Measurements from ENCODE around the gene RYR3. TPM values are rescaled to one million over a fixed set of nuclear protein-coding genes. Genes with fewer than 3 reads are reported as not detected.

The RYR3 gene
- total and polyA plus RNA-seq, 10 of the 15 experiments (the other 5 are each of a cell fraction or from before 2014, with no cell fraction given): under 0.01 to 0.44 (median 0.16) TPM; not detected in 5

DNA sequence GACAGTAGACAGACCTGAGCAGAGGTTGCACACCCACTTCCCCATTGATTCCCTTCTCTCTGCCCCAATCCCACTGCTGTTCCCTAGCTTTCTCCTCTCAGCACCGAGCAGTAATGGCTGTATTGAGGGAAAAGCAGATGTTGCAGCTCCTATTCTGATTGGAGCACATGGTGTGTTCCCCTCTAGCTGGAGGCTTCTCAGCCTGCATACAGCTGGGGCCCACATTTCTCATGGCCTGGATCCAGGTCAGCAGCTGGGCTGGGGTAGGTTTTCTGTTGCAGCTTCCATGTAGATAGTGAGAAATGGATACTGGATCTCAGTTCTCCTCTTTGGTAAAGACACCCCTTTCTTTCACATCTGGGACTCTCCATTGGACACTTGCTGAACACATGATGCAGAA is 50.1 kb downstream of the RYR3 start (continued):
- TF ChIP-seq NRF1 (conservative IDR thresholded peaks at IDR 0.05; ENCODE audit: low read depth, low read length) (no peak), SIX5 (IDR thresholded peaks at IDR 0.05; ENCODE audit: low read depth, low read length, severe bottlenecking) (no peak), SREBF2 (IDR thresholded peaks at IDR 0.05; ENCODE audit: low read length) (no peak)
- TF ChIP-seq, protein P1, sequence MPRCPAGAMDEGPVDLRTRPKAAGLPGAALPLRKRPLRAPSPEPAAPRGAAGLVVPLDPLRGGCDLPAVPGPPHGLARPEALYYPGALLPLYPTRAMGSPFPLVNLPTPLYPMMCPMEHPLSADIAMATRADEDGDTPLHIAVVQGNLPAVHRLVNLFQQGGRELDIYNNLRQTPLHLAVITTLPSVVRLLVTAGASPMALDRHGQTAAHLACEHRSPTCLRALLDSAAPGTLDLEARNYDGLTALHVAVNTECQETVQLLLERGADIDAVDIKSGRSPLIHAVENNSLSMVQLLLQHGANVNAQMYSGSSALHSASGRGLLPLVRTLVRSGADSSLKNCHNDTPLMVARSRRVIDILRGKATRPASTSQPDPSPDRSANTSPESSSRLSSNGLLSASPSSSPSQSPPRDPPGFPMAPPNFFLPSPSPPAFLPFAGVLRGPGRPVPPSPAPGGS (IDR thresholded peaks at IDR 0.05; ENCODE audit: borderline replicate concordance, insufficient read depth, low read depth, low read length, poor library complexity, severe bottlenecking): no peak
- TF ChIP-seq, protein P2, sequence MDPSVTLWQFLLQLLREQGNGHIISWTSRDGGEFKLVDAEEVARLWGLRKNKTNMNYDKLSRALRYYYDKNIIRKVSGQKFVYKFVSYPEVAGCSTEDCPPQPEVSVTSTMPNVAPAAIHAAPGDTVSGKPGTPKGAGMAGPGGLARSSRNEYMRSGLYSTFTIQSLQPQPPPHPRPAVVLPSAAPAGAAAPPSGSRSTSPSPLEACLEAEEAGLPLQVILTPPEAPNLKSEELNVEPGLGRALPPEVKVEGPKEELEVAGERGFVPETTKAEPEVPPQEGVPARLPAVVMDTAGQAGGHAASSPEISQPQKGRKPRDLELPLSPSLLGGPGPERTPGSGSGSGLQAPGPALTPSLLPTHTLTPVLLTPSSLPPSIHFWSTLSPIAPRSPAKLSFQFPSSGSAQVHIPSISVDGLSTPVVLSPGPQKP (IDR thresholded peaks at IDR 0.05; ENCODE audit: low read depth, low read length): no peak

DNA sequence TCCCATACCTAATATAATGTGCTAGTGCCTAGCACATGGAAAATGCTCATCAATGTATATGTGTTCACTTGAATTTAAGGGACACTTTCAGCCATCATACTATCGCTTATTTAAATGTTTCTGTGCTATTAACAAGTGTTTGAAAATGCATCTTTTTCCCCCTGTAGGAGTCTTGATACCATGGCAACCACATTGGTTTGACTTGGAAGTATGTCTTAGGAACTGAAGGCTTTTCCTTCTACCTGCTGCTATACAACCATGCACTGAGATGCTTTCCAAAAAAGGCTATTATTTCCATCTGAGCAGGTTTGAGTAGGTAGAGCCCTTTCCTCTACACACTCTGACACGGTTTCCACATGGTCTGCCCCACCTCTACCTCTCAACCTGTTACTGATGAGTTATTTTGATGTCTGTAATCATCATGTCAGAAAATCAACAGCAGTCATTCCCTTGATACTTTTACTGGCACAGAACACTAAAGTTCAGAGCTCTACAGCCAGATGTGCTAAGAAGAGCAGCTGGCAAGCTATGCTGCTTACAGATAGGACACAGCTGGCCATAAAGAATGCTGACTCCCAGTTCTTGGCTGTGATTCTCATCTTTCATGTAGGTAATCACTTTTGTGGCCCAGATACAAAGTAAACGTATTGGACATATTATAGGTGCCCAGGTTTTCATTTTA is 59.3 kb downstream of the RYR3 start:
- Histone ChIP-seq H3K4me3 (no peak overlapping the region), H4K20me1 (ENCODE audit: control insufficient read depth, insufficient read depth) (no peaks in the 10 kb centered on the region), H3K79me2 (ENCODE audit: control insufficient read depth, insufficient read depth, low read length) (no peaks in the 10 kb centered on the region), H3K9me3 (replicated peaks; ENCODE audit: control insufficient read depth, insufficient read depth, low read length) (no peaks in the 10 kb centered on the region), H3K9ac (ENCODE audit: control insufficient read depth, insufficient read depth, low read length) (no peak overlapping the region), H3K27ac (ENCODE audit: control insufficient read depth, insufficient read depth) (no peak overlapping the region), H3K36me3 (ENCODE audit: control insufficient read depth in 2 of 2, insufficient read depth in 2 of 2, low read length in 1 of 2) (no peaks in the 10 kb centered on the region), H3K4me2 (ENCODE audit: control insufficient read depth, insufficient read depth) (no peak overlapping the region), H3K4me1 (ENCODE audit: control insufficient read depth, insufficient read depth, low read length) (no peaks in the 10 kb centered on the region), H2AFZ (ENCODE audit: control insufficient read depth, low read depth, low read length) (no peak overlapping the region), H3K27me3 (replicated peaks in 1 of 2; ENCODE audit: control insufficient read depth in 2 of 2, insufficient read depth in 2 of 2, low read length in 1 of 2) (no peaks in the 10 kb centered on the region)
- ATAC-seq: no peak
- BruUV-seq (replicated peaks): no TSS peak
- POLR2A ChIA-PET: no interaction called here
- RAD21 ChIA-PET (ENCODE audit: unreplicated experiment): no interaction called here
- no peak for DNase-seq (ENCODE audit: low read depth, low spot score)
- CTCF ChIA-PET: no interaction called here
- FAIRE-seq: no peak
- in situ Hi-C loops (cut with MboI) (no loop called here), intact Hi-C loops (cut with micrococcal nuclease; ENCODE audit: unreplicated experiment) (no loop called here)
- SMC1A ChIA-PET (ENCODE audit: uncharacterized antibody, unreplicated experiment): interaction anchor here (1.0 to 1.3 kb wide), 2 partner anchors 56 to 62 kb away, joined by 3 to 4 read pairs; no protein-coding TSS in a partner anchor
- WGBS (ENCODE audit: insufficient coverage, insufficient replicate concordance, low lambda C conversion rate, missing lambda C conversion rate): 7% methylated on average over 3 of the region's 3 CpGs
- TF ChIP-seq YBX1 (IDR thresholded peaks at IDR 0.05) (no peak), TARDBP (IDR thresholded peaks at IDR 0.05; ENCODE audit: borderline replicate concordance) (no peak), FOS (IDR thresholded peaks at IDR 0.05; ENCODE audit: borderline replicate concordance, extremely low read depth, insufficient read length) (no peak), ASH2L (IDR thresholded peaks at IDR 0.05; ENCODE audit: borderline replicate concordance, low read depth) (no peak), JUNB (IDR thresholded peaks at IDR 0.05) (no peak), EGR1 (IDR thresholded peaks at IDR 0.05; ENCODE audit: borderline replicate concordance in 1 of 2, low read depth in 2 of 2, low read length in 2 of 2) (no peak), SRF (IDR thresholded peaks at IDR 0.05; ENCODE audit: low read depth in 2 of 2, low read length in 2 of 2) (no peak), IRF4 (IDR thresholded peaks at IDR 0.05; ENCODE audit: low read depth, low read length) (no peak), LARP7 (IDR thresholded peaks at IDR 0.05) (no peak), STAT3 (IDR thresholded peaks at IDR 0.05; ENCODE audit: low read depth, low read length) (no peak), ZZZ3 (IDR thresholded peaks at IDR 0.05; ENCODE audit: control insufficient read depth, insufficient read length, low read depth) (no peak), PAX5 (IDR thresholded peaks at IDR 0.05; ENCODE audit: borderline replicate concordance, low read depth, low read length) (no peak), RBBP5 (conservative IDR thresholded peaks at IDR 0.05) (no peak)
- TF ChIP-seq, protein P3, sequence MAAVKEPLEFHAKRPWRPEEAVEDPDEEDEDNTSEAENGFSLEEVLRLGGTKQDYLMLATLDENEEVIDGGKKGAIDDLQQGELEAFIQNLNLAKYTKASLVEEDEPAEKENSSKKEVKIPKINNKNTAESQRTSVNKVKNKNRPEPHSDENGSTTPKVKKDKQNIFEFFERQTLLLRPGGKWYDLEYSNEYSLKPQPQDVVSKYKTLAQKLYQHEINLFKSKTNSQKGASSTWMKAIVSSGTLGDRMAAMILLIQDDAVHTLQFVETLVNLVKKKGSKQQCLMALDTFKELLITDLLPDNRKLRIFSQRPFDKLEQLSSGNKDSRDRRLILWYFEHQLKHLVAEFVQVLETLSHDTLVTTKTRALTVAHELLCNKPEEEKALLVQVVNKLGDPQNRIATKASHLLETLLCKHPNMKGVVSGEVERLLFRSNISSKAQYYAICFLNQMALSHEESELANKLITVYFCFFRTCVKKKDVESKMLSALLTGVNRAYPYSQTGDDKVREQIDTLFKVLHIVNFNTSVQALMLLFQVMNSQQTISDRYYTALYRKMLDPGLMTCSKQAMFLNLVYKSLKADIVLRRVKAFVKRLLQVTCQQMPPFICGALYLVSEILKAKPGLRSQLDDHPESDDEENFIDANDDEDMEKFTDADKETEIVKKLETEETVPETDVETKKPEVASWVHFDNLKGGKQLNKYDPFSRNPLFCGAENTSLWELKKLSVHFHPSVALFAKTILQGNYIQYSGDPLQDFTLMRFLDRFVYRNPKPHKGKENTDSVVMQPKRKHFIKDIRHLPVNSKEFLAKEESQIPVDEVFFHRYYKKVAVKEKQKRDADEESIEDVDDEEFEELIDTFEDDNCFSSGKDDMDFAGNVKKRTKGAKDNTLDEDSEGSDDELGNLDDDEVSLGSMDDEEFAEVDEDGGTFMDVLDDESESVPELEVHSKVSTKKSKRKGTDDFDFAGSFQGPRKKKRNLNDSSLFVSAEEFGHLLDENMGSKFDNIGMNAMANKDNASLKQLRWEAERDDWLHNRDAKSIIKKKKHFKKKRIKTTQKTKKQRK (IDR thresholded peaks at IDR 0.05; ENCODE audit: low read depth, low read length): no peak
